ENCODE data around the gene AXIN2. TPM values are rescaled to one million over a fixed set of nuclear protein-coding genes. Genes with fewer than 3 reads are reported as not detected.

AXIN2 gene
- total RNA-seq, 4 donors from 2014 or later = 15.3 to 23.7 (median 20.5) TPM

DNA sequence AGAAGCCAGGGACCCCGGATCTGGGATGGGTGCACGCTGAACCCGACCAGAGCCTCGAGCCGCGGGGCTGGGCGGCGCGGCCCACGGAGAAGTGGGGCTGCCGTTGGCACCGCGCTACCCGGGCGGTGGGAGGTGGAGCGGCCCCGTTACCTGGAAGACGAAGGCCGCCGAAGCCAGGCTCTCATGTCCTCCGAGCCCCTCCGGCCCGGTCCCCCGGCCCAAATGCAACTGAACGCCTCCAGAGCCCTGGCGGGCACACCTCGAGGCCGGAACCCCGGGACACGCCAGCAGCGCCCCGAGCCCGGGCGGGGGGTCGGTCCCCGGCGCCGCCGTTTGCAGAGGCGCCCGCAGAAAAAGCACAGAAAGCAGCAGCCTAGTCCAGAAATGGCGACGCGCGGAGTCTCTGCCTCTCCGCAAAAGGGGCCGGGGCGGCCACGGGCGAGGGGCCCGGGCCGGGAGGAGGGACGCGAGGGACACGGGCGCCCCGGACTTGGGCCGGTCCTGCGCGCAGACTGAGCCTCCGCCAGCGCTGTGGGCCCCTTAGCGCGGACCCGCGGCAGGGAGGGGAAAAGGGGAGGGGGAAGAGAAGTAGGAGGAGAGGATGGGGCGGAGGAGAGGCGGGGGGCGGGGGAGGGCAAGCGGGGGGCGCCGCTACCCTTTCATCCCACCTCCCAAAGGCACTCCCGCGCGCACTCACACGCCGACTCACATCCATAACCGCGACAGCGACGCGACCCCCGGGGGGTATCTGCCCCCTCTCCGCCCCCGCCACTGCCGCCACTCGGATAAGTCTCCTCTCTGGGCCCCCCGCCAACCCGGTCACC, 1.4 kb downstream of the AXIN2 start:
- Histone ChIP-seq H3K27ac (peak overlapping the region; percentile 85 to 90 (median 90)), H3K4me3 (peak overlapping the region; percentile 74 to 98 (median 86)), H3K27me3 (no peaks in the 10 kb centered on the region), H3K9me3 (no peaks in the 10 kb centered on the region), H3K4me1 (peaks cover 0 to 25% (median 10%) of the 10 kb centered on the region in 4 donors), H3K36me3 (no peaks in the 10 kb centered on the region)
- TF ChIP-seq EP300 (IDR thresholded peaks at IDR 0.05) (no peak), POLR2A (IDR thresholded peaks at IDR 0.05) (no peak)
- TF ChIP-seq, protein P1, sequence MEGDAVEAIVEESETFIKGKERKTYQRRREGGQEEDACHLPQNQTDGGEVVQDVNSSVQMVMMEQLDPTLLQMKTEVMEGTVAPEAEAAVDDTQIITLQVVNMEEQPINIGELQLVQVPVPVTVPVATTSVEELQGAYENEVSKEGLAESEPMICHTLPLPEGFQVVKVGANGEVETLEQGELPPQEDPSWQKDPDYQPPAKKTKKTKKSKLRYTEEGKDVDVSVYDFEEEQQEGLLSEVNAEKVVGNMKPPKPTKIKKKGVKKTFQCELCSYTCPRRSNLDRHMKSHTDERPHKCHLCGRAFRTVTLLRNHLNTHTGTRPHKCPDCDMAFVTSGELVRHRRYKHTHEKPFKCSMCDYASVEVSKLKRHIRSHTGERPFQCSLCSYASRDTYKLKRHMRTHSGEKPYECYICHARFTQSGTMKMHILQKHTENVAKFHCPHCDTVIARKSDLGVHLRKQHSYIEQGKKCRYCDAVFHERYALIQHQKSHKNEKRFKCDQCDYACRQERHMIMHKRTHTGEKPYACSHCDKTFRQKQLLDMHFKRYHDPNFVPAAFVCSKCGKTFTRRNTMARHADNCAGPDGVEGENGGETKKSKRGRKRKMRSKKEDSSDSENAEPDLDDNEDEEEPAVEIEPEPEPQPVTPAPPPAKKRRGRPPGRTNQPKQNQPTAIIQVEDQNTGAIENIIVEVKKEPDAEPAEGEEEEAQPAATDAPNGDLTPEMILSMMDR (IDR thresholded peaks at IDR 0.05) = no peak
- peak in 1 of 2 donors; percentile 25 for DNase-seq (ENCODE audit: low spot score in 2 of 2)
- WGBS, 2 donors = 1% methylated on average over 39 to 45 of the region's 89 CpGs

DNA sequence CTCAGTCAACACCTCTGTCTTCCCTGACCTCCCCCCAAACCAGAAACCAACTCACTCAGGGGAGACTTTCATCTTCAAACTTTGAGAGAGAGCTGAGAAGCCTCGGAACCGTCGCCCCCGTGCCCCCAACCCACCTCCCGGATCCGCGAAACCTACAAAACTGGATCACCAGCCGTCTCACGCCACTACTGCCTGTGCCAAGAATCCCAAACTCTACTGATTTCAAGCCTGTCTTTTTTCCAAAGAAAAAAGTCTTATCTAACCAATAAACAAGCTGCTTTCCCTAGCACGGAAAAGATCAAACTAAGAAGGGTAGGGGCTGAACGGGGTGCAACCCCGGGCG, 2.0 kb downstream of the AXIN2 start:
- Histone ChIP-seq H3K9me3 (no peaks in the 10 kb centered on the region), H3K27ac (peak overlapping the region; percentile 85 to 90 (median 90)), H3K27me3 (no peaks in the 10 kb centered on the region), H3K4me1 (peaks cover 0 to 25% (median 9%) of the 10 kb centered on the region in 4 donors), H3K4me3 (peak overlapping the region; percentile 74 to 98 (median 86)), H3K36me3 (no peaks in the 10 kb centered on the region)
- no peak for DNase-seq (ENCODE audit: low spot score in 2 of 2)
- WGBS, 2 donors = 1% methylated on average over 13 of the region's 13 CpGs
- TF ChIP-seq EP300 (IDR thresholded peaks at IDR 0.05) = no peak
- TF ChIP-seq, protein P1 (IDR thresholded peaks at IDR 0.05) = no peak
- no peak for TF ChIP-seq POLR2A (IDR thresholded peaks at IDR 0.05)

DNA sequence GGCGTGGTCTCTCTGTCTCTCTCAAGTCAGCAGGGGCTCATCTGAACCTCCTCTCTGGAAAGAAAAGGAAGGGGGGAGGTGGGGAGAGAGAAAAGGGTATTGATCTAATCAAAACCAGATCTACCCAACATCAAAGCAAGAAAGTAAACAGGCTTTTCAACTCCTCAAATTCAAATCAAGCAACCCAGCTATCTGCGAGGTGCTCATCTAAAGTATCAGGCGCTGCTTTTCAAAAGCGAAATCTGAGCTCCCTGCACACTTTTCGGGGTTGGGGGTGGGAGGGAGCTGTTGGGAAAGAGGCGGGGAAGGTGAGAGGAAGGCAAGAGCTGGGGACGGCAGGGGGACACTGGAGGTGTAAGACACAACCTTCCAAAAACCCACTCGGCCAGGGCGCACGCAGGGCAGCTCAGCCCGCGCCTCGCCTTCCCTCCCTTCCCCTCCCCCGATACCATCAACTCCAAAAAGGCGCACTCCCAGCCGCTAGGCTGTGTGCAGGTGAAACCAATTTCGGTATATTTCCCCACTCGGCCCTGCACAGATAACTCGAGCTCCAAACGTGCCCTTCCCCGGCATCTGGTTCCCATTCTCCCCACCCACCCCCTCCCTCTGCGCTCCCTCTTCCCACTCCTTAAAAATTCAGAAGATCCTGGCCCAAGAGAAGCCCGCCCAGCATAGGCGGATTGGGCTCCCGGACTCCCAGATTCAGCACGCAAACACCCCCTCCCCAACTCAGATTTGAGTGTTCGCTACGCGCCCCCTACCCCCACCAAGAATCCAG, 2.6 kb downstream of the AXIN2 start:
- H3K36me3 ChIP-seq = no peaks in the 10 kb centered on the region
- H3K27me3 ChIP-seq = no peaks in the 10 kb centered on the region
- peaks cover 0 to 25% (median 11%) of the 10 kb centered on the region in 4 donors for H3K4me1 ChIP-seq
- peak overlapping the region; percentile 74 to 98 (median 86) for H3K4me3 ChIP-seq
- 20 to 21% methylated on average over 29 of the region's 29 CpGs for WGBS, 2 donors
- no peak for DNase-seq (ENCODE audit: low spot score in 2 of 2)
- peak overlapping the region in 3 of 4 donors; percentile 89 to 90 (median 90) for H3K27ac ChIP-seq
- no peaks in the 10 kb centered on the region for H3K9me3 ChIP-seq
- no peak for TF ChIP-seq POLR2A (IDR thresholded peaks at IDR 0.05)
- TF ChIP-seq EP300 (IDR thresholded peaks at IDR 0.05) = no peak
- TF ChIP-seq, protein P1 (IDR thresholded peaks at IDR 0.05) = no peak

DNA sequence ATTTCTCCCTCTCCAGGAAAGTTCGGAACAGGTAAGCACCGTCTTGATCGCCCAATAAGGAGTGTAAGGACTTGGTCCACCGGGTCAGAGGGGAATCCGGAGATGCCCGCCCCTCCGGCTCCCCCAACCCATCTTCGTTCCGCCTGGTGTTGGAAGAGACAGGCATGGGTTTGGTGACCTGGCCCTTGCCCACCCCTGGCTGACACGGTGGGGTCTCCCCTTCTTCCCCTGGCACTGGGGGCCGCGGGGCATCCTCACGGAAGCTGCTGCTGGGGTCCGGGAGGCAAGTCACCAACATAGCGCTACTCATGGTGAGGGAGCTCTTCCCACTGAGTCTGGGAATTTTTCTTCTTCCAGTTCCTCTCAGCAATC, 3.2 kb downstream of the AXIN2 start:
- peak overlapping the region in 2 of 4 donors; percentile 5 to 90 for H3K27ac ChIP-seq
- H3K4me1 ChIP-seq = peaks cover 0 to 25% (median 14%) of the 10 kb centered on the region in 4 donors
- 53 to 66% methylated on average over 15 of the region's 15 CpGs for WGBS, 2 donors
- H3K4me3 ChIP-seq = peak overlapping the region in 2 of 4 donors; percentile 74 to 98
- no peaks in the 10 kb centered on the region for H3K27me3 ChIP-seq
- TF ChIP-seq, protein P1 (IDR thresholded peaks at IDR 0.05) = no peak
- no peak for TF ChIP-seq POLR2A (IDR thresholded peaks at IDR 0.05)
- TF ChIP-seq EP300 (IDR thresholded peaks at IDR 0.05) = no peak
- no peaks in the 10 kb centered on the region for H3K9me3 ChIP-seq
- no peaks in the 10 kb centered on the region for H3K36me3 ChIP-seq
- DNase-seq (ENCODE audit: low spot score in 2 of 2) = no peak

Measured in tibial nerve (tissue), 4 donors.